Hepatocyte (in vitro differentiated cells): ENCODE measurements around the gene TBL3. TPM values are rescaled to one million over a fixed set of nuclear protein-coding genes. Genes with fewer than 3 reads are reported as not detected.

ENCODE experiments used
- DNase-seq: peaks from one replicate; pipeline ENCODE4 v3.0.0-alpha.2; 2016; ENCODE audit warnings: low spot score
- H2AFZ ChIP-seq: fragments of 200-600 bp; sonication (generic); 2 replicates; pipeline ENCODE4 v1.6.0; 2016; ENCODE audit warnings: antibody characterized with exemption, mild to moderate bottlenecking
- H3K27ac ChIP-seq: fragments of 200-600 bp; sonication (generic); 2 replicates; pipeline ENCODE4 v1.5.1; 2016; ENCODE audit warnings: mild to moderate bottlenecking
- H3K27me3 ChIP-seq: fragments of 200-600 bp; sonication (generic); 2 replicates; pipeline ENCODE4 v1.6.1; 2016
- H3K36me3 ChIP-seq: fragments of 200-600 bp; sonication (generic); replicated peaks from 2 replicates; pipeline ENCODE4 v1.5.1; 2016; ENCODE audit warnings: low read depth; ENCODE audit not compliant: insufficient read depth
- H3K4me1 ChIP-seq: fragments of 200-600 bp; sonication (generic); 2 replicates; pipeline ENCODE4 v1.5.1; 2016; ENCODE audit warnings: mild to moderate bottlenecking, moderate library complexity; ENCODE audit not compliant: insufficient read depth
- H3K4me2 ChIP-seq: fragments of 200-600 bp; sonication (generic); 2 replicates; pipeline ENCODE4 v1.6.0; 2016
- H3K4me3 ChIP-seq: fragments of 200-600 bp; sonication (generic); 2 replicates; pipeline ENCODE4 v1.5.1; 2016; ENCODE audit warnings: mild to moderate bottlenecking
- H3K79me2 ChIP-seq: fragments of 200-600 bp; sonication (generic); 2 replicates; pipeline ENCODE4 v1.6.0; 2017; ENCODE audit warnings: mild to moderate bottlenecking
- H3K9me2 ChIP-seq: fragments of 200-600 bp; sonication (generic); replicated peaks from 2 replicates; pipeline ENCODE4 v1.6.0; 2017; ENCODE audit warnings: mild to moderate bottlenecking; ENCODE audit not compliant: insufficient read depth
- H3K9me3 ChIP-seq: fragments of 200-600 bp; sonication (generic); 2 replicates; pipeline ENCODE4 v1.5.1; 2016; ENCODE audit warnings: low read depth, mild to moderate bottlenecking
- H4K20me1 ChIP-seq: fragments of 200-600 bp; sonication (generic); 2 replicates; pipeline ENCODE4 v1.6.0; 2016; ENCODE audit warnings: mild to moderate bottlenecking; ENCODE audit not compliant: insufficient read depth, poor library complexity, severe bottlenecking
- EZH2 ChIP-seq: fragments of 200-600 bp; sonication (generic); IDR thresholded peaks from 2 replicates; pipeline ENCODE4 v1.6.1; 2016; ENCODE audit warnings: antibody characterized with exemption, mild to moderate bottlenecking, borderline replicate concordance
- EZH2phosphoT487 ChIP-seq: fragments of 200-600 bp; sonication (generic); IDR thresholded peaks from one replicate; pipeline ENCODE4 v1.6.1; 2018; ENCODE audit warnings: antibody characterized with exemption, mild to moderate bottlenecking, low read depth, moderate library complexity; ENCODE audit not compliant: unreplicated experiment, severe bottlenecking
- WGBS: methylation state at CpG from one replicate; pipeline ENCODE4 v1.1.6; 2016; ENCODE audit warnings: low lambda C conversion rate; ENCODE audit errors: missing lambda C conversion rate; 5-methylcytosine and 5-hydroxymethylcytosine counted together
- polyA plus RNA-seq: library from polyadenylated mRNA; unstranded; fragments of >200 nt; fragmentation: Nextera tagmentation; extraction: Ambion mirVana; gene quantifications from 2 replicates; pipeline ENCODE4 v1.2.1, GENCODE V29; 2016
- total RNA-seq: library from RNA; depleted of rRNA; stranded (reverse); fragments of >200 nt; gene quantifications from 2 replicates; pipeline ENCODE4 v1.2.3, GENCODE V29; 2014
- TF ChIP-seq, protein P1 (sequence below): fragments of 200-600 bp; sonication (generic); IDR thresholded peaks from 2 replicates; pipeline ENCODE4 v1.5.1; 2016; ENCODE audit warnings: antibody characterized with exemption, mild to moderate bottlenecking; ENCODE audit not compliant: poor library complexity

TBL3 gene
- total and polyA plus RNA-seq, 2 experiments from 2014 or later: 24.2 to 48.5 TPM

DNA sequence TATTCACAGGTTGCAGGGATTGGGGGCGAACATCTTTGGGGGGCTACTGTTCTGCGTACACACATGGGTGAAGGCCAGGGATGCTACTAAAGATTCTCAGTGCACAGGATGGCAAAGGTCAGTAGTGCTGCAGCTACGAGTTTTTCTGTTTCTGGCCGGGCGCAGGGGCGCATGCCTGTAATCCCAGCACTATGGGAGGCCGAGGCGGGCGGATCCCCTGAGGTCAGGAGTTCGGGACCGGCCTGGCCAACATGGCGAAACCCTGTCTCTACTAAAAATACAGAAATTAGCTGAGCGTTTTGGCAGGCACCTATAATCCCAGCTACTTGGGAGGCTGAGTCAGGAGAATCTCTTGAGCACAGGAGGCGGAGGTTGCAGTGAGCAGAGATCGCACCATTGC is 41.7 kb downstream of the TBL3 start:
- no peaks in the 10 kb centered on the region for H3K9me2 ChIP-seq
- peaks cover 19% of the 10 kb centered on the region for H3K4me1 ChIP-seq
- no peak for DNase-seq
- H3K36me3 ChIP-seq: no peaks in the 10 kb centered on the region
- H4K20me1 ChIP-seq: peaks cover 7% of the 10 kb centered on the region
- TF ChIP-seq EZH2 (no peak), EZH2phosphoT487 (no peak)
- TF ChIP-seq, protein P1, sequence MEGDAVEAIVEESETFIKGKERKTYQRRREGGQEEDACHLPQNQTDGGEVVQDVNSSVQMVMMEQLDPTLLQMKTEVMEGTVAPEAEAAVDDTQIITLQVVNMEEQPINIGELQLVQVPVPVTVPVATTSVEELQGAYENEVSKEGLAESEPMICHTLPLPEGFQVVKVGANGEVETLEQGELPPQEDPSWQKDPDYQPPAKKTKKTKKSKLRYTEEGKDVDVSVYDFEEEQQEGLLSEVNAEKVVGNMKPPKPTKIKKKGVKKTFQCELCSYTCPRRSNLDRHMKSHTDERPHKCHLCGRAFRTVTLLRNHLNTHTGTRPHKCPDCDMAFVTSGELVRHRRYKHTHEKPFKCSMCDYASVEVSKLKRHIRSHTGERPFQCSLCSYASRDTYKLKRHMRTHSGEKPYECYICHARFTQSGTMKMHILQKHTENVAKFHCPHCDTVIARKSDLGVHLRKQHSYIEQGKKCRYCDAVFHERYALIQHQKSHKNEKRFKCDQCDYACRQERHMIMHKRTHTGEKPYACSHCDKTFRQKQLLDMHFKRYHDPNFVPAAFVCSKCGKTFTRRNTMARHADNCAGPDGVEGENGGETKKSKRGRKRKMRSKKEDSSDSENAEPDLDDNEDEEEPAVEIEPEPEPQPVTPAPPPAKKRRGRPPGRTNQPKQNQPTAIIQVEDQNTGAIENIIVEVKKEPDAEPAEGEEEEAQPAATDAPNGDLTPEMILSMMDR: no peak
- no peaks in the 10 kb centered on the region for H3K9me3 ChIP-seq
- H3K27me3 ChIP-seq: no peaks in the 10 kb centered on the region
- no peak overlapping the region for H3K4me3 ChIP-seq
- WGBS: 96% methylated on average over 15 of the region's 15 CpGs
- H2AFZ ChIP-seq: no peak overlapping the region
- H3K27ac ChIP-seq: no peak overlapping the region
- peaks cover 14% of the 10 kb centered on the region for H3K79me2 ChIP-seq
- H3K4me2 ChIP-seq: no peak overlapping the region

DNA sequence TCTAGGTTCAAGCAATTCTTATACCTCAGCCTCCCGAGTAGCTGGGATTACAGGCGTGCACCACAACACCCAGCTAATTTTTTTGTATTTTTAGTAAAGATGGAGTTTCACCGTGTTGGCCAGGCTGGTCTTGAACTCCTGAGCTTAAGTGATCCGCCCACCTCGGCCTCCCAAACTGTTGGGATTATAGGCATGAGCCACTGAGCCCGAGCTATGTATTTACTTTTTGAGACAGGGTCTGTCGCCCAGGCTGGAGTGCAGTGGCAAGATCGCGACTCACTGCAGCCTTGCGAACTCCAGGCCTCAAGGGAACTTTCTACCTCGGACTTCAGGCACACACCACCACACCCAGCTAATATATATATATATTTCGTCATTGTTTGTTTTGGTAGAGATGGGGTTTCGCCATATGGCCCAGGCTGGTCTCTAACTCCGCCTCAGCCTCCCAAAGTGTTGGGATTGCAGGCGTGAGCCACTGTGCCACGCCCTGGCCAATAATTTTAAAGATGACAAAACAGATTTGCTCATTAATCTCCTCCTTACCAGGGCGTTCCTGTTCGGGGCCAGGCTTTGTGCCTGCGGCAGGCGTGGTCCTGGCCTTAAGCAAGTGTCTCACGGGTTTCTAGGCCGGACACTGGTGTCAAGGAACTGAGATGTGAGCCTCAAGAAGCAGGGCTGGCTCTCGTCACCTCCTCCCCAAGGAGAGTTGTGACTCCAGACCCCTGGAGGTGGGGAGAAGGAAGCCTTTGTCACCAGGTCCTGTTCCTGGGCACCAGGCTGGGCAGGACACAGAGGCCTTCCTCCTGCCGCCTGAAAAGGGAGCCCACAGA is 43.5 kb downstream of the TBL3 start:
- peak; percentile 63 for DNase-seq
- H3K79me2 ChIP-seq: peaks cover 5% of the 10 kb centered on the region
- TF ChIP-seq EZH2 (no peak), EZH2phosphoT487 (no peak)
- TF ChIP-seq, protein P1: no peak
- H3K4me1 ChIP-seq: peaks cover 18% of the 10 kb centered on the region
- H3K36me3 ChIP-seq: no peaks in the 10 kb centered on the region
- 69% methylated on average over 24 of the region's 24 CpGs for WGBS
- no peak overlapping the region for H3K4me3 ChIP-seq
- peak overlapping the region; percentile 85 for H3K27ac ChIP-seq
- no peak overlapping the region for H3K4me2 ChIP-seq
- H3K9me3 ChIP-seq: no peaks in the 10 kb centered on the region
- H3K27me3 ChIP-seq: peaks cover 17% of the 10 kb centered on the region
- H2AFZ ChIP-seq: no peak overlapping the region
- H4K20me1 ChIP-seq: no peaks in the 10 kb centered on the region
- H3K9me2 ChIP-seq: no peaks in the 10 kb centered on the region

DNA sequence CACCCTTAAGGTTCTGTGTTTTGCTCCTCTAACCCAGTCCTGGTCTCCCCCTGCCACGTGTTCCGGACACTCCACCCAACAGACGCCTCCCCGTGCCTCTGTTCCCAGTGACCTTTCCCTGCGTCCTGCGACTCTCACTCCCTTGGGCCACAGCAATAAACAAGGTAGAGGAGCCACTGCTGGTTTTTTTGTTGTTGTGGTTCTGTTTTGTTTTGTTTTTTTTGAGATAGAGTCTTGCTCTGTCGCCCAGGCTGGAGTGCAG is 44.0 kb downstream of the TBL3 start:
- Histone ChIP-seq H3K9me2 (no peaks in the 10 kb centered on the region), H3K36me3 (no peaks in the 10 kb centered on the region), H3K79me2 (no peaks in the 10 kb centered on the region), H4K20me1 (no peaks in the 10 kb centered on the region), H3K4me2 (no peak overlapping the region), H2AFZ (no peak overlapping the region), H3K27me3 (peaks cover 21% of the 10 kb centered on the region), H3K27ac (peak overlapping the region; percentile 85), H3K9me3 (no peaks in the 10 kb centered on the region), H3K4me3 (no peak overlapping the region), H3K4me1 (peaks cover 17% of the 10 kb centered on the region)
- no peak for DNase-seq
- TF ChIP-seq EZH2phosphoT487 (no peak), EZH2 (no peak)
- TF ChIP-seq, protein P1: no peak
- 84% methylated on average over 7 of the region's 7 CpGs for WGBS
